GM18517 (cell line): Measurements from ENCODE around the gene TRIML2.

Experiments
- ATAC-seq: cut with Tn5 transposase; IDR thresholded peaks from one replicate; pipeline ENCODE4 v1.9.1; 2021; ENCODE audit warnings: mild to moderate bottlenecking, moderate library complexity; ENCODE audit not compliant: unreplicated experiment

TRIML2 gene

GRCh38 chr4:188109157-188109755 is at the start of gene TRIML2:
TRIML2 (minus strand) TSS chr4:188109603; CDS start chr4:188105368, 4,235 bp downstream.
- ATAC-seq, result no peak

GRCh38 chr4:188158336-188158735 is 48.9 kb upstream of the TRIML2 start:
- no peak for ATAC-seq

- ATAC-seq, result no peak
These were observed 45.4 kb upstream of the TRIML2 start for GRCh38 chr4:188154668-188155405.

- ATAC-seq, result no peak
These were observed 38.4 kb upstream of the TRIML2 start for GRCh38 chr4:188147776-188148175.

GRCh38 chr4:188147176-188147575 is 37.8 kb upstream of the TRIML2 start:
- no peak for ATAC-seq

- ATAC-seq, result no peak
These were observed 37.2 kb upstream of the TRIML2 start for GRCh38 chr4:188146618-188147017.

GRCh38 chr4:188145601-188146000 is 36.2 kb upstream of the TRIML2 start:
- ATAC-seq, result no peak

GRCh38 chr4:188143731-188144130 is 34.3 kb upstream of the TRIML2 start:
- ATAC-seq, result no peak

GRCh38 chr4:188139671-188140070 is 30.3 kb upstream of the TRIML2 start:
- ATAC-seq, result no peak

GRCh38 chr4:188139141-188139540 is 29.7 kb upstream of the TRIML2 start, which contains the start of gene TRIML1:
TRIML1 (plus strand) TSS chr4:188139441; CDS start chr4:188139559, 118 bp downstream.
- no peak for ATAC-seq

GRCh38 chr4:188138227-188138626 is 28.8 kb upstream of the TRIML2 start:
- no peak for ATAC-seq

- no peak for ATAC-seq
These were observed 22.8 kb upstream of the TRIML2 start for GRCh38 chr4:188132232-188132631.

GRCh38 chr4:188130355-188130754 is 21.0 kb upstream of the TRIML2 start:
- no peak for ATAC-seq

GRCh38 chr4:188127214-188127874 is 17.9 kb upstream of the TRIML2 start:
- ATAC-seq, result no peak

- no peak for ATAC-seq
These were observed 12.1 kb upstream of the TRIML2 start for GRCh38 chr4:188121530-188121929.

- ATAC-seq, result no peak
These were observed 8.4 kb upstream of the TRIML2 start for GRCh38 chr4:188117631-188118324.

- no peak for ATAC-seq
These were observed 3.8 kb upstream of the TRIML2 start for GRCh38 chr4:188113156-188113555.

GRCh38 chr4:188111955-188112354 is 2.6 kb upstream of the TRIML2 start:
- ATAC-seq, result no peak

GRCh38 chr4:188110741-188111471 is 1.5 kb upstream of the TRIML2 start:
- no peak for ATAC-seq

GRCh38 chr4:188110036-188110435 is 633 bp upstream of the TRIML2 start:
- no peak for ATAC-seq
